Kidney (tissue), 14 donors: ENCODE data around the gene FAM32A. TPM values are rescaled to one million over a fixed set of nuclear protein-coding genes. Genes with fewer than 3 reads are reported as not detected.

Experiments
- DNase-seq, 5 donors: peaks; one replicate each; pipeline ENCODE4 v3.0.0-alpha.2; 2013 to 2020
- FAIRE-seq: peaks from 2 replicates; lab custom pipeline; 2012; peaks lifted over from hg19 to GRCh38; lab: Jason Lieb, UNC
- H3K27ac ChIP-seq, 2 donors: one replicate each; pipeline ENCODE4 v1.7.0; 2013; ENCODE audit warnings: low read depth in 2 of 2, low read length in 2 of 2, inconsistent platforms in 1 of 2
- H3K27me3 ChIP-seq: one replicate; pipeline ENCODE4 v1.7.1; 2013; ENCODE audit warnings: low read length, inconsistent platforms; ENCODE audit not compliant: control insufficient read depth, insufficient read depth
- H3K36me3 ChIP-seq, 3 donors: one replicate each; pipeline versions ENCODE4 v1.7.0 to v1.7.1; 2013; ENCODE audit warnings: low read length in 3 of 3, control low read depth in 1 of 3, inconsistent platforms in 1 of 3; ENCODE audit not compliant: insufficient read depth in 3 of 3, control insufficient read depth in 2 of 3
- H3K4me1 ChIP-seq, 3 donors: one replicate each; pipeline versions ENCODE4 v1.7.0 to v1.7.1; 2013; ENCODE audit warnings: low read length in 3 of 3, inconsistent platforms in 1 of 3, low read depth in 1 of 3; ENCODE audit not compliant: control insufficient read depth in 2 of 3, insufficient read depth in 2 of 3
- H3K4me3 ChIP-seq, 3 donors: one replicate each; pipeline versions ENCODE4 v1.7.0 to v1.8.1; 2013; ENCODE audit warnings: low read length in 3 of 3, control low read depth in 1 of 3, inconsistent platforms in 1 of 3
- H3K9ac ChIP-seq, 3 donors: one replicate each; pipeline versions ENCODE4 v1.7.0 to v1.7.1; 2013; ENCODE audit warnings: low read length in 3 of 3, control low read depth in 1 of 3, inconsistent platforms in 1 of 3
- H3K9me3 ChIP-seq, 3 donors: one replicate each; pipeline versions ENCODE4 v1.7.0 to v1.7.1; 2013; ENCODE audit warnings: low read length in 3 of 3, control low read depth in 1 of 3, inconsistent platforms in 1 of 3; ENCODE audit not compliant: control insufficient read depth in 2 of 3, insufficient read depth in 1 of 3
- intact Hi-C: fragments of 100-400 bp; cut with DNase I; formaldehyde crosslinking; loops from one replicate; pipeline ENCODE4 v1.11.1; 2022
- polyA plus RNA-seq: library from polyadenylated mRNA; stranded (reverse); fragments of 350-450 nt; fragmentation: Illumina TruSeq; extraction: RNeasy Lipid Tissue Mini Kit (QIAGEN cat#74804); gene quantifications from one replicate; pipeline ENCODE4 v1.2.3, GENCODE V29; 2014; ENCODE audit warnings: low read depth, low replicate concordance; ENCODE audit not compliant: insufficient read depth
- total RNA-seq: library from RNA; stranded (reverse); fragmentation: NEBNext Ultra II Directional; extraction: Animal tissue kit (Norgen Biotek cat#: 25700); gene quantifications from one replicate; pipeline ENCODE4 v1.2.1, GENCODE V29; 2021
- TF ChIP-seq, protein P1 (sequence below): IDR thresholded peaks from 3 replicates; pipeline ENCODE4 v1.5.1; 2012; ENCODE audit warnings: mild to moderate bottlenecking, moderate library complexity, borderline replicate concordance; ENCODE audit not compliant: insufficient read depth; ENCODE audit errors: extremely low read depth
- donor health status: control.
- donor health status: control.
- donor health status: control.
- donor health status: control.
- donor health status: control.
- donor health status: DM: yes; HTN: yes; CAD: no.
- donor health status: Normal renal cell carcinoma (clear cell type).

The FAM32A gene
- total and polyA plus RNA-seq, 2 donors from 2014 or later, result 53.5 to 105 TPM

DNA sequence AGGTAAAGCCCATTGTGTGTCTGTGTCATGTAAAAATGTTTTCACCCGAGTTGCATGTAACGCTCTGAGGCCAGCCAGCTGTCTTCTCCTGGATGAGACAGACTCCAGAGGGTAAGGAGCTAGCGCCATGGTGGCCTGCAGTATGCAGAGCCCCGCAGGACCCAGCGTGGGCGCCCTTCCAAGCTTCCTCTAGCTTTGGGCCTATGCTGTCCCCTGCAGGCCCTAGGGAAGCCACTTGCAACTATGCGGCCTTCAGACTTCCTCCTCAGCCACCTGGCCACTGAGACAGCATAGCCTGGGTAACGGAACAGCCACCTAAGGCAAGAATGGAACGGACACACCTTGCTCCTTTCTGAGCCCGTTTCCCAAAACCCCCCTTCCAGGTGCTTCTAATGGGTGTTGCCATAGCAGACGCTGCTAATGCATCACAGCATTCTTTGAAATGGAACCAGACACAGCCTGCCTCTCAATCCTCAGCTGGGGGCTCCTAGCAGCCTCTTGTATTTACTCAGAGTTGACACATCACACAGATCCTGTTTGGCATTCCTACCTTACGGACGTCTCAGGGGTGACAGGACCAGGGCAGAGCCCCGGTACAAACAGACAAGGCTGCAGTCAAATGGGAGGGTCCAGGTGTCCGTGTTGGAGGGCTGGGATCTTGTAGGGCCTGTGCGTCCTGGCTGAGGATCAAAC is 6.2 kb downstream of the FAM32A start:
- Histone ChIP-seq H3K4me1 (peaks cover 0 to 5% (median 0%) of the 10 kb centered on the region in 3 donors), H3K36me3 (peaks cover 6 to 28% (median 26%) of the 10 kb centered on the region in 3 donors)
- TF ChIP-seq, protein P1, sequence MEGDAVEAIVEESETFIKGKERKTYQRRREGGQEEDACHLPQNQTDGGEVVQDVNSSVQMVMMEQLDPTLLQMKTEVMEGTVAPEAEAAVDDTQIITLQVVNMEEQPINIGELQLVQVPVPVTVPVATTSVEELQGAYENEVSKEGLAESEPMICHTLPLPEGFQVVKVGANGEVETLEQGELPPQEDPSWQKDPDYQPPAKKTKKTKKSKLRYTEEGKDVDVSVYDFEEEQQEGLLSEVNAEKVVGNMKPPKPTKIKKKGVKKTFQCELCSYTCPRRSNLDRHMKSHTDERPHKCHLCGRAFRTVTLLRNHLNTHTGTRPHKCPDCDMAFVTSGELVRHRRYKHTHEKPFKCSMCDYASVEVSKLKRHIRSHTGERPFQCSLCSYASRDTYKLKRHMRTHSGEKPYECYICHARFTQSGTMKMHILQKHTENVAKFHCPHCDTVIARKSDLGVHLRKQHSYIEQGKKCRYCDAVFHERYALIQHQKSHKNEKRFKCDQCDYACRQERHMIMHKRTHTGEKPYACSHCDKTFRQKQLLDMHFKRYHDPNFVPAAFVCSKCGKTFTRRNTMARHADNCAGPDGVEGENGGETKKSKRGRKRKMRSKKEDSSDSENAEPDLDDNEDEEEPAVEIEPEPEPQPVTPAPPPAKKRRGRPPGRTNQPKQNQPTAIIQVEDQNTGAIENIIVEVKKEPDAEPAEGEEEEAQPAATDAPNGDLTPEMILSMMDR, result no peak

DNA sequence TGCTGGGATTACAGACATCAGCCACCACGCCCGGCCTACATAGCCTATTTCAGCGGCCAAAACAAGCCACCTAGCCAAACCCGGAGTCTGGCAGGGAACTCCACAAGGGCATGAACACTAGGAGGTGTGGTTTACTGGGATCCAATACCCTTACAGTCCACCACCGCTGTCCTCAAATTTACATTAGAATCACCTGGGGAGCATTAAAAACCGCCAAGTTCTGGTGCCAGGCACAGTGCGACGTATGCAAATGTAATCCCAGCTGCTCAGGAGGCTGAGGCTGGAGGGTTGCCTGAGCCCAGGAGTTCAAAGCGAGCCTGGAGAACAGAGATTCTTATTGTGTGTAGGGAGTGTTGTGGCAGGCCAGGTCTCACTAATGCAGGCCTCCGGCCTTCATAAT is 8.3 kb downstream of the FAM32A start:
- intact Hi-C loops, result no loop called here
- Histone ChIP-seq H3K27ac (no peak overlapping the region), H3K9ac (no peak overlapping the region), H3K9me3 (no peaks in the 10 kb centered on the region), H3K36me3 (peaks cover 0 to 26% (median 24%) of the 10 kb centered on the region in 3 donors), H3K4me3 (no peak overlapping the region), H3K4me1 (peaks cover 0 to 8% (median 7%) of the 10 kb centered on the region in 3 donors), H3K27me3 (no peaks in the 10 kb centered on the region)
- DNase-seq (no peak), FAIRE-seq (no peak)
- TF ChIP-seq, protein P1, result no peak

More for the DNA sequence above, 6.2 kb downstream of the FAM32A start:
- Histone ChIP-seq H3K9me3 (no peaks in the 10 kb centered on the region), H3K27ac (no peak overlapping the region), H3K9ac (no peak overlapping the region), H3K4me3 (no peak overlapping the region), H3K27me3 (no peaks in the 10 kb centered on the region)
- no peak for DNase-seq
- FAIRE-seq, result no peak
- intact Hi-C loops, result no loop called here

DNA sequence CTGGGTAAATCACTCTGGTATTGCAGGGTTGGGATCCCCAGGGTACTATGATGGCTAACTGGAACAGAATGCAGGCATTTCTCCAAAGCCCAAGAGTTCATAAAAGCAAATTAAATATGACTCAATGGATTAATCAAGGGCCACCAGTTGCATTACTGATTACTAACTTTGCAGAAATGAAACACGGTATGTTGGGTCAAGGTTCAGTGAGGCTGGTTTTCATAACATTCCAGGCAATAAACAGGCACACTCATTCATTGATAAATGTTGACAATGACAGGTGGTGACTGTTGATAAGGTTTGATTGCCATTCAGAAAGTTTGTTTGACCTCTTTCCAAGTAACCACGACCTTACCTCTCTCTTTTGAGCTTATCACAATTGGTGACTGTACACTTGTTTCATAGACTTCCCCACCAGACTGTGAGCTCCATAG is 12.0 kb downstream of the FAM32A start:
- intact Hi-C loops, result no loop called here
- Histone ChIP-seq H3K9me3 (no peaks in the 10 kb centered on the region), H3K9ac (peak overlapping the region in 2 of 3 donors; percentile 47 to 62), H3K36me3 (peaks cover 0 to 1% (median 0%) of the 10 kb centered on the region in 3 donors), H3K27ac (peak overlapping the region in 1 of 2 donors; percentile 47), H3K4me1 (peaks cover 0 to 26% (median 17%) of the 10 kb centered on the region in 3 donors), H3K4me3 (peak overlapping the region; percentile 63 to 95 (median 72)), H3K27me3 (no peaks in the 10 kb centered on the region)
- FAIRE-seq (no peak), DNase-seq (no peak)
- TF ChIP-seq, protein P1, result no peak
